ENCODE measurements around the gene HIF3A.

Gene HIF3A

GRCh38 chr19:46283771-46284170 is 13.1 kb upstream of the HIF3A start:
- ChIA-PET POLR2A (no interaction called here), CTCF (interaction anchor here (0.9 to 7.7 kb wide), 10 partner anchors 11 to 259 kb away, joined by 3 to 86 read pairs (median 6); no protein-coding TSS in a partner anchor)
- no peak for TF ChIP-seq CTCF (IDR thresholded peaks at IDR 0.05; ENCODE audit: insufficient read depth, low read length, missing control alignments)
- no peak for DNase-seq (ENCODE audit: low read depth, low spot score)
- no peak overlapping the region for H3K4me3 ChIP-seq (ENCODE audit: low read depth, low read length)

GRCh38 chr19:46284635-46285034 is 12.2 kb upstream of the HIF3A start:
- POLR2A ChIA-PET = no interaction called here
- CTCF ChIA-PET = interaction anchor here (0.8 to 7.7 kb wide), 5 partner anchors 109 to 208 kb away, joined by 3 to 86 read pairs (median 12); no protein-coding TSS in a partner anchor
- no peak for TF ChIP-seq CTCF (IDR thresholded peaks at IDR 0.05; ENCODE audit: insufficient read depth, low read length, missing control alignments)
- no peak overlapping the region for H3K4me3 ChIP-seq (ENCODE audit: low read depth, low read length)
- no peak for DNase-seq (ENCODE audit: low read depth, low spot score)

- DNase-seq (ENCODE audit: low read depth, low spot score) = no peak
- no peak overlapping the region for H3K4me3 ChIP-seq (ENCODE audit: low read depth, low read length)
- ChIA-PET CTCF (no interaction called here), POLR2A (no interaction called here)
- no peak for TF ChIP-seq CTCF (IDR thresholded peaks at IDR 0.05; ENCODE audit: insufficient read depth, low read length, missing control alignments)
These were observed 9.3 kb upstream of the HIF3A start for GRCh38 chr19:46287585-46287984.

- POLR2A ChIA-PET = no interaction called here
These were observed 7.8 kb upstream of the HIF3A start for GRCh38 chr19:46288896-46289588.

GRCh38 chr19:46289724-46290619 is 6.9 kb upstream of the HIF3A start:
- CTCF ChIA-PET = interaction anchor here (0.5 to 2.8 kb wide), 8 partner anchors 7 to 253 kb away, joined by 3 to 25 read pairs (median 4); no protein-coding TSS in a partner anchor
- no peak for DNase-seq (ENCODE audit: low read depth, low spot score)
- POLR2A ChIA-PET = no interaction called here
- TF ChIP-seq CTCF (IDR thresholded peaks at IDR 0.05; ENCODE audit: insufficient read depth, low read length, missing control alignments) = no peak
- no peak overlapping the region for H3K4me3 ChIP-seq (ENCODE audit: low read depth, low read length)

More at GRCh38 chr19:46288896-46289588, 7.8 kb upstream of the HIF3A start:
- no peak for DNase-seq (ENCODE audit: low read depth, low spot score)
- CTCF ChIA-PET = interaction anchor here (0.5 to 2.8 kb wide), 7 partner anchors 8 to 211 kb away, joined by 3 to 25 read pairs (median 3); no protein-coding TSS in a partner anchor
- H3K4me3 ChIP-seq (ENCODE audit: low read depth, low read length) = no peak overlapping the region
- no peak for TF ChIP-seq CTCF (IDR thresholded peaks at IDR 0.05; ENCODE audit: insufficient read depth, low read length, missing control alignments)

- TF ChIP-seq CTCF (IDR thresholded peaks at IDR 0.05; ENCODE audit: insufficient read depth, low read length, missing control alignments) = no peak
- DNase-seq (ENCODE audit: low read depth, low spot score) = no peak
- no peak overlapping the region for H3K4me3 ChIP-seq (ENCODE audit: low read depth, low read length)
- POLR2A ChIA-PET = no interaction called here
- CTCF ChIA-PET = interaction anchor here (1.1 to 1.9 kb wide), 2 partner anchors 11 to 89 kb away, joined by 3 to 9 read pairs; no protein-coding TSS in a partner anchor
These were observed 5.0 kb upstream of the HIF3A start for GRCh38 chr19:46291829-46292228.

Measured in AG04449 (cell line).